H9 (cell line): ENCODE results near the gene OAS3. TPM values are rescaled to one million over a fixed set of nuclear protein-coding genes. Genes with fewer than 3 reads are reported as not detected.

ENCODE experiments used
- DNase-seq: peaks from one replicate; pipeline ENCODE4 v3.0.0-alpha.2; 2017
- H2AFZ ChIP-seq: one replicate; pipeline ENCODE4 v1.6.1; 2013; ENCODE audit warnings: mild to moderate bottlenecking, low read length, control low read depth, moderate library complexity
- H2AK5ac ChIP-seq: 2 replicates; pipeline ENCODE4 v1.6.1; 2013; ENCODE audit warnings: low read length, control low read depth, mixed read lengths; ENCODE audit not compliant: insufficient read length
- H2BK120ac ChIP-seq: one replicate; pipeline ENCODE4 v1.6.1; 2013; ENCODE audit warnings: low read depth, mild to moderate bottlenecking, low read length, control low read depth, inconsistent platforms; ENCODE audit not compliant: poor library complexity, severe bottlenecking
- H2BK12ac ChIP-seq: 2 replicates; pipeline ENCODE4 v1.6.1; 2013; ENCODE audit warnings: low read length, control low read depth, mixed read lengths, low read depth; ENCODE audit not compliant: insufficient read length
- H2BK15ac ChIP-seq: 2 replicates; pipeline ENCODE4 v1.6.1; 2013; ENCODE audit warnings: low read depth, low read length, control low read depth
- H2BK20ac ChIP-seq: one replicate; pipeline ENCODE4 v1.6.1; 2013; ENCODE audit warnings: low read depth, mild to moderate bottlenecking, low read length, control low read depth, inconsistent platforms; ENCODE audit not compliant: poor library complexity, severe bottlenecking
- H2BK5ac ChIP-seq: 2 replicates; pipeline ENCODE4 v1.6.1; 2013; ENCODE audit warnings: low read length, control low read depth, mixed read lengths; ENCODE audit not compliant: insufficient read length
- H3K14ac ChIP-seq: 2 replicates; pipeline ENCODE4 v1.6.1; 2013; ENCODE audit warnings: low read length, control low read depth; ENCODE audit not compliant: insufficient read depth
- H3K18ac ChIP-seq: 2 replicates; pipeline ENCODE4 v1.6.1; 2013; ENCODE audit warnings: low read depth, mild to moderate bottlenecking, mixed read lengths, low read length, control low read depth; ENCODE audit not compliant: insufficient read length
- H3K23ac ChIP-seq: 2 replicates; pipeline ENCODE4 v1.6.1; 2013; ENCODE audit warnings: low read length, control low read depth, mixed read lengths, low read depth; ENCODE audit not compliant: insufficient read length
- H3K23me2 ChIP-seq: 2 replicates; pipeline ENCODE4 v1.6.1; 2013; ENCODE audit warnings: low read depth, mild to moderate bottlenecking, mixed read lengths, low read length, control low read depth; ENCODE audit not compliant: insufficient read length, poor library complexity, severe bottlenecking
- H3K27ac ChIP-seq: 2 replicates; pipeline ENCODE4 v1.5.1; 2013; ENCODE audit warnings: low read length, control low read depth, mixed read lengths, low read depth; ENCODE audit not compliant: insufficient read length
- H3K27me3 ChIP-seq: 2 replicates; pipeline ENCODE4 v1.6.1; 2013; ENCODE audit warnings: low read length, control low read depth, inconsistent platforms; ENCODE audit not compliant: insufficient read depth
- H3K4ac ChIP-seq: 2 replicates; pipeline ENCODE4 v1.6.1; 2013; ENCODE audit warnings: low read depth, mild to moderate bottlenecking, control low read depth, inconsistent platforms, low read length, moderate library complexity
- H3K4me1 ChIP-seq: 2 replicates; pipeline ENCODE4 v1.6.1; 2013; ENCODE audit warnings: low read length, control low read depth, inconsistent platforms; ENCODE audit not compliant: insufficient read depth
- H3K4me2 ChIP-seq: 2 replicates; pipeline ENCODE4 v1.6.1; 2013; ENCODE audit warnings: low read length, control low read depth, mixed read lengths; ENCODE audit not compliant: insufficient read length, insufficient read depth
- H3K56ac ChIP-seq: 2 replicates; pipeline ENCODE4 v1.6.1; 2013; ENCODE audit warnings: low read depth, mild to moderate bottlenecking, mixed read lengths, low read length, control low read depth; ENCODE audit not compliant: insufficient read length
- H3K79me1 ChIP-seq: 2 replicates; pipeline ENCODE4 v1.6.1; 2013; ENCODE audit warnings: low read depth, mild to moderate bottlenecking, moderate library complexity, low read length, control low read depth, inconsistent platforms; ENCODE audit not compliant: insufficient read depth, poor library complexity, severe bottlenecking
- H3K79me2 ChIP-seq: 2 replicates; pipeline ENCODE4 v1.6.1; 2013; ENCODE audit warnings: low read length, control low read depth, inconsistent platforms; ENCODE audit not compliant: insufficient read depth
- H3K9ac ChIP-seq: 2 replicates; pipeline ENCODE4 v1.6.1; 2013; ENCODE audit warnings: low read length, control low read depth, mixed read lengths; ENCODE audit not compliant: insufficient read length; ENCODE audit errors: extremely low read depth
- H3K9me3 ChIP-seq: one replicate; pipeline ENCODE4 v1.6.1; 2013; ENCODE audit warnings: low read depth, low read length, inconsistent platforms; ENCODE audit not compliant: control insufficient read depth
- H3T11ph ChIP-seq: one replicate; pipeline ENCODE4 v1.6.1; 2013; ENCODE audit warnings: mild to moderate bottlenecking, low read length, control low read depth, inconsistent platforms
- H4K20me1 ChIP-seq: one replicate; pipeline ENCODE4 v1.6.1; 2013; ENCODE audit not compliant: control insufficient read depth, insufficient read length, insufficient read depth
- H4K5ac ChIP-seq: 2 replicates; pipeline ENCODE4 v1.6.1; 2013; ENCODE audit warnings: low read depth, mild to moderate bottlenecking, mixed read lengths, low read length, control low read depth; ENCODE audit not compliant: insufficient read length
- H4K8ac ChIP-seq: replicated peaks from 2 replicates; pipeline ENCODE4 v1.6.1; 2013; ENCODE audit warnings: low read length, control low read depth, mixed read lengths, low read depth; ENCODE audit not compliant: insufficient read length
- H4K91ac ChIP-seq: 2 replicates; pipeline ENCODE4 v1.6.1; 2013; ENCODE audit warnings: low read depth, mild to moderate bottlenecking, moderate library complexity, mixed read lengths, low read length, control low read depth; ENCODE audit not compliant: insufficient read length
- H3K27ac Mint-ChIP-seq, 3 experiments: 2 replicates in 2 of 3; 3 replicates in 1 of 3; pipeline ENCODE4 v1.8.0; 2020 to 2021; ENCODE audit warnings: mixed read lengths in 3 of 3, mild to moderate bottlenecking in 1 of 3, moderate library complexity in 1 of 3
- H3K27me3 Mint-ChIP-seq: 2 replicates; pipeline ENCODE4 v1.8.0; 2021; ENCODE audit warnings: low read depth, mild to moderate bottlenecking, moderate library complexity, mixed read lengths
- H3K36me3 Mint-ChIP-seq, 3 experiments: 2 replicates in 2 of 3; 3 replicates in 1 of 3; pipeline ENCODE4 v1.8.0; 2020 to 2021; ENCODE audit warnings: low read depth in 3 of 3, mixed read lengths in 3 of 3; ENCODE audit not compliant: insufficient read depth in 1 of 3
- H3K4me1 Mint-ChIP-seq, 2 experiments: 2 replicates each; pipeline ENCODE4 v1.8.0; 2020; ENCODE audit warnings: mixed read lengths in 2 of 2
- H3K4me3 Mint-ChIP-seq, 2 experiments: 2 replicates in 1 of 2; 3 replicates in 1 of 2; pipeline ENCODE4 v1.8.0; 2020 to 2021; ENCODE audit warnings: mild to moderate bottlenecking in 2 of 2, mixed read lengths in 2 of 2, moderate library complexity in 1 of 2
- H3K9me3 Mint-ChIP-seq, 2 experiments: 2 replicates in 1 of 2; 3 replicates in 1 of 2; pipeline ENCODE4 v1.8.0; 2020; ENCODE audit warnings: mild to moderate bottlenecking in 2 of 2, mixed read lengths in 2 of 2, moderate library complexity in 1 of 2
- WGBS: extraction: QIAGEN DNeasy Blood & Tissue Kit; methylation state at CpG from one replicate; pipeline ENCODE4 v1.1.7; 2013; ENCODE audit warnings: missing lambda C conversion rate, low lambda C conversion rate, mixed read lengths; ENCODE audit not compliant: insufficient read length; ENCODE audit errors: extremely low coverage; 5-methylcytosine and 5-hydroxymethylcytosine counted together
- total RNA-seq: library from RNA; stranded (reverse); gene quantifications from 2 replicates; pipeline ENCODE4 v1.2.1, GENCODE V29; 2021
- TF ChIP-seq, protein P1 (sequence below): fragments of 200-600 bp; sonication (generic); conservative IDR thresholded peaks from 3 replicates; pipeline ENCODE4 v1.8.0; 2021; ENCODE audit warnings: antibody characterized with exemption, mild to moderate bottlenecking

OAS3 gene
- total RNA-seq, 1 experiment from 2014 or later, result 0.81 TPM

DNA sequence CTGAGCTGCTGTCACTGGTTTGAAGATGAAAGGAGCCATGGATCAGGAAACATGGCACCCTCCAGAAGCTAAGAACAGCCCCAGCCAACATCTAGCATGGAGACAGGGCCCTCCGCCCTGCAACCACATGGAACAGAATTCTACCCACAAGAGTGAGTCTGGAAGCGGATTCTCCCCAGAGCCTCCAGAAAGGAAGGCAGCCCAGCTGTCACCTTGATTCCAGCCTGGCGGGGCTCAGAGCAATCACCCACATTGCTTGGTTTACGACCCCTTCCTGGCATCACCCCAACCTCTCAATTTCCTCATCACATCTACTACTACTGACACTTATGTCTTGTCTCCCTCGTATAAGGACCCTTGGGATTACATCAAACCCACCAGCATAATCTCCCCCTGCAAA, 78.5 kb downstream of the OAS3 start:
- H3K27ac Mint-ChIP-seq, result no peak overlapping the region
- H2BK20ac ChIP-seq, result no peak overlapping the region

More for the DNA sequence above, 78.5 kb downstream of the OAS3 start:
- Histone ChIP-seq H4K8ac (no peak overlapping the region), H4K5ac (no peak overlapping the region), H3T11ph (no peak overlapping the region), H3K23ac (no peak overlapping the region), H3K4me2 (no peak overlapping the region), H3K9me3 (no peaks in the 10 kb centered on the region), H3K4me1 (no peaks in the 10 kb centered on the region), H2AK5ac (no peak overlapping the region), H3K27me3 (no peaks in the 10 kb centered on the region), H4K20me1 (no peaks in the 10 kb centered on the region), H3K14ac (no peak overlapping the region), H2BK5ac (no peak overlapping the region), H3K9ac (no peak overlapping the region), H3K79me2 (no peaks in the 10 kb centered on the region), H2AFZ (no peak overlapping the region), H3K56ac (no peak overlapping the region), H3K4ac (no peak overlapping the region), H3K18ac (no peak overlapping the region), H3K23me2 (no peaks in the 10 kb centered on the region), H3K27ac (no peak overlapping the region), H4K91ac (no peak overlapping the region), H2BK12ac (no peak overlapping the region), H3K79me1 (no peaks in the 10 kb centered on the region), H2BK15ac (no peak overlapping the region), H2BK120ac (no peak overlapping the region)
- H3K27me3 Mint-ChIP-seq, result peaks cover 7% of the 10 kb centered on the region
- H3K4me3 Mint-ChIP-seq, result no peak overlapping the region
- peaks cover under 1% of the 10 kb centered on the region in 3 experiments; a peak in 2 of 7 replicates for H3K36me3 Mint-ChIP-seq
- WGBS, result no CpG with 5 or more reads among the region's 5 CpGs
- peaks cover 4% of the 10 kb centered on the region in 2 experiments; a peak in 4 of 5 replicates for H3K9me3 Mint-ChIP-seq
- peaks cover 2 to 6% of the 10 kb centered on the region in 2 experiments; a peak in 2 of 4 replicates for H3K4me1 Mint-ChIP-seq
- no peak for DNase-seq
- TF ChIP-seq, protein P1, sequence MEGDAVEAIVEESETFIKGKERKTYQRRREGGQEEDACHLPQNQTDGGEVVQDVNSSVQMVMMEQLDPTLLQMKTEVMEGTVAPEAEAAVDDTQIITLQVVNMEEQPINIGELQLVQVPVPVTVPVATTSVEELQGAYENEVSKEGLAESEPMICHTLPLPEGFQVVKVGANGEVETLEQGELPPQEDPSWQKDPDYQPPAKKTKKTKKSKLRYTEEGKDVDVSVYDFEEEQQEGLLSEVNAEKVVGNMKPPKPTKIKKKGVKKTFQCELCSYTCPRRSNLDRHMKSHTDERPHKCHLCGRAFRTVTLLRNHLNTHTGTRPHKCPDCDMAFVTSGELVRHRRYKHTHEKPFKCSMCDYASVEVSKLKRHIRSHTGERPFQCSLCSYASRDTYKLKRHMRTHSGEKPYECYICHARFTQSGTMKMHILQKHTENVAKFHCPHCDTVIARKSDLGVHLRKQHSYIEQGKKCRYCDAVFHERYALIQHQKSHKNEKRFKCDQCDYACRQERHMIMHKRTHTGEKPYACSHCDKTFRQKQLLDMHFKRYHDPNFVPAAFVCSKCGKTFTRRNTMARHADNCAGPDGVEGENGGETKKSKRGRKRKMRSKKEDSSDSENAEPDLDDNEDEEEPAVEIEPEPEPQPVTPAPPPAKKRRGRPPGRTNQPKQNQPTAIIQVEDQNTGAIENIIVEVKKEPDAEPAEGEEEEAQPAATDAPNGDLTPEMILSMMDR, result no peak
